Brain microvascular endothelial cell (primary cell): ENCODE data around the gene AKAP10.
A peak's percentile ranks its signal among the peaks of the same experiment; 100 is the strongest.

Experiments
- DNase-seq: peaks from one replicate; pipeline ENCODE4 v3.0.0-alpha.2; 2020
- H3K27ac ChIP-seq: fragments of 250-450 bp; sonication (Bioruptor Pico); 2 replicates; pipeline ENCODE4 v1.5.1; 2020; ENCODE audit warnings: mild to moderate bottlenecking, moderate library complexity
- H3K27me3 ChIP-seq: fragments of 250-450 bp; sonication (Bioruptor Pico); replicated peaks from 2 replicates; pipeline ENCODE4 v1.5.1; 2020; ENCODE audit warnings: mild to moderate bottlenecking
- H3K36me3 ChIP-seq: fragments of 250-450 bp; sonication (Bioruptor Pico); replicated peaks from 2 replicates; pipeline ENCODE4 v1.5.1; 2020; ENCODE audit warnings: mild to moderate bottlenecking
- H3K4me3 ChIP-seq: 2 replicates; pipeline ENCODE4 v1.5.1; 2011; ENCODE audit warnings: low read depth, mild to moderate bottlenecking, control low read depth, low read length, moderate library complexity
- in situ Hi-C: cut with HindIII; loops from 2 replicates; pipeline ENCODE4 v1.10.0; 2017; ENCODE audit warnings: low sequenced_read_pairs, low pct_ligation_motif_present
- TF ChIP-seq, protein P1 (sequence below): IDR thresholded peaks from 2 replicates; pipeline ENCODE4 v1.5.1; 2011; ENCODE audit warnings: low read depth, mild to moderate bottlenecking, moderate library complexity, low read length, control low read depth, inconsistent platforms; ENCODE audit errors: missing control alignments

The AKAP10 gene

DNA sequence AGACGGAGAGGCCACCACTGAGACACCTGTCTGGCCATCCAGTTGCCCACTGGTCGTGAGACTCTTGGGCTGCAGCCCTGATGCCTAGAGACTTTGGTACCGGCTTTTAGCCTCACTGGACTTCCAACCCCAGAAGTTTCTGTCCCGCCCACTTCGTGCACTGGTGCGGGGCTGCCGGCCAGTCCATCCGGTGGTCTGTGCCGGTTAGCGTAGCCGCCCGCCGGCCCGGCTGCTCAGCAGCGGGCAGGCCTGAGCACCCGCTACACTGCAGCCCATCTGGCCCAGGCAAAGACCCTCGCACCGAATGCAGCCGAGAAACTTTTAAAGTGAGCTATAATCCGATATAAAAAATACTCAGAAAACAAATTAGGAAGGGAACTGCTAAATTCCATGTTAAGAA is 30.7 kb downstream of the AKAP10 start:
- no peak overlapping the region for H3K4me3 ChIP-seq
- TF ChIP-seq, protein P1, sequence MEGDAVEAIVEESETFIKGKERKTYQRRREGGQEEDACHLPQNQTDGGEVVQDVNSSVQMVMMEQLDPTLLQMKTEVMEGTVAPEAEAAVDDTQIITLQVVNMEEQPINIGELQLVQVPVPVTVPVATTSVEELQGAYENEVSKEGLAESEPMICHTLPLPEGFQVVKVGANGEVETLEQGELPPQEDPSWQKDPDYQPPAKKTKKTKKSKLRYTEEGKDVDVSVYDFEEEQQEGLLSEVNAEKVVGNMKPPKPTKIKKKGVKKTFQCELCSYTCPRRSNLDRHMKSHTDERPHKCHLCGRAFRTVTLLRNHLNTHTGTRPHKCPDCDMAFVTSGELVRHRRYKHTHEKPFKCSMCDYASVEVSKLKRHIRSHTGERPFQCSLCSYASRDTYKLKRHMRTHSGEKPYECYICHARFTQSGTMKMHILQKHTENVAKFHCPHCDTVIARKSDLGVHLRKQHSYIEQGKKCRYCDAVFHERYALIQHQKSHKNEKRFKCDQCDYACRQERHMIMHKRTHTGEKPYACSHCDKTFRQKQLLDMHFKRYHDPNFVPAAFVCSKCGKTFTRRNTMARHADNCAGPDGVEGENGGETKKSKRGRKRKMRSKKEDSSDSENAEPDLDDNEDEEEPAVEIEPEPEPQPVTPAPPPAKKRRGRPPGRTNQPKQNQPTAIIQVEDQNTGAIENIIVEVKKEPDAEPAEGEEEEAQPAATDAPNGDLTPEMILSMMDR, result no peak
- no peaks in the 10 kb centered on the region for H3K27me3 ChIP-seq
- no peak for DNase-seq
- H3K36me3 ChIP-seq, result peaks cover 7% of the 10 kb centered on the region
- in situ Hi-C loops, result no loop called here
- H3K27ac ChIP-seq, result no peak overlapping the region

GRCh38 chr17:19945009-19945626 is 32.5 kb downstream of the AKAP10 start:
- H3K4me3 ChIP-seq, result no peak overlapping the region
- no peak for DNase-seq
- TF ChIP-seq, protein P1, result no peak
- H3K27me3 ChIP-seq, result no peaks in the 10 kb centered on the region
- H3K36me3 ChIP-seq, result peaks cover 7% of the 10 kb centered on the region
- in situ Hi-C loops, result no loop called here
- no peak overlapping the region for H3K27ac ChIP-seq

DNA sequence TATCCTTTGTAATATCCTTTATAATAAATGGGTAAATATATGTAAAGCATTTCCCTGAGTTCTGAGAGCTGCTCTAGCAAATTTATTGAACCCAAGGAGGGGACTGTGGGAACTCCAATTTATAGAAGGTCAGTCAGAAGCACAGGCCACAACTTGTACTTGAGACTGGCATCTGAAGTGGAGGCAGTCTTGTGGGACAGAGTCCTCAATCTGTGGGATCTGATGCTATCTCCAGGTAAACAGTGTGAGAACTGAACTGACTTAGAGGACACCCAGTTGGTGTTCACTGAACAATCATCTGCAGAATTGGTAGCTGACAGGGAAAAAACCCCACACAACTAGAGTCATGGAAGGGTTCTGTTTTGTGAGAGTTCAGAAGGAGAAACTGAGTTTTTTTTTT is 34.0 kb downstream of the AKAP10 start:
- TF ChIP-seq, protein P1, result no peak
- H3K27me3 ChIP-seq, result no peaks in the 10 kb centered on the region
- H3K27ac ChIP-seq, result no peak overlapping the region
- in situ Hi-C loops, result no loop called here
- H3K4me3 ChIP-seq, result no peak overlapping the region
- H3K36me3 ChIP-seq, result peaks cover 12% of the 10 kb centered on the region
- DNase-seq, result no peak

DNA sequence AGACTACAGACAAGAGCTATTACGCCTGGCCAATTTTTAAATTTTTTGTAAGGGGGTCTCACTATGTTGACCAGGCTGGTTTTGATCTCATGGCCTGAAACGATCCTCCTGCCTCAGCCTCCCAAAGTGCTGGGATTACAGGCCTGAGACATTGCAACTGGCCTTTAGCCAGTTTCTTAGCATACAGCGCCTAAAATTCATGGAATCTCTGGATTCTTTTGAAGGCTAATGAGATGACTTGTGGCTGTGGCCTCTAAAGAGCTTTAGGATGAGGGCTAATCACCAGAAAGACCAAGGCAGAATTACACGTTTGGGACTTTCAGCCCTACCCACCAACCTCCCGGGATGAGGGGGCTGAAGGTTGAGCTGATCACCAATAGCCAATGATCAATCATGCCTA is 34.6 kb downstream of the AKAP10 start:
- DNase-seq, result no peak
- Histone ChIP-seq H3K36me3 (peaks cover 12% of the 10 kb centered on the region), H3K4me3 (no peak overlapping the region), H3K27ac (no peak overlapping the region), H3K27me3 (no peaks in the 10 kb centered on the region)
- TF ChIP-seq, protein P1, result no peak
- in situ Hi-C loops, result no loop called here

GRCh38 chr17:19940722-19941464 is 36.7 kb downstream of the AKAP10 start:
- DNase-seq, result peak; percentile 22
- in situ Hi-C loops, result no loop called here
- Histone ChIP-seq H3K4me3 (no peak overlapping the region), H3K36me3 (peaks cover 16% of the 10 kb centered on the region), H3K27ac (no peak overlapping the region), H3K27me3 (no peaks in the 10 kb centered on the region)
- TF ChIP-seq, protein P1, result no peak
